H1 (cell line): ENCODE measurements around the gene ADAMTSL2. TPM values are rescaled to one million over a fixed set of nuclear protein-coding genes. Genes with fewer than 3 reads are reported as not detected.

Experiments used
- CTCF ChIA-PET: fragments of 300-600 bp; sonication (Branson Sonifier 250); formaldehyde crosslinking; loops from one replicate; lab custom pipeline; 2021; ENCODE audit not compliant: partially characterized antibody; lab: Charles Lee
- POLR2A ChIA-PET: fragments of 300-600 bp; sonication (Branson Sonifier 250); formaldehyde crosslinking; loops from one replicate; lab custom pipeline; 2021; ENCODE audit warnings: inconsistent platforms; ENCODE audit not compliant: partially characterized antibody; lab: Charles Lee
- DNase-seq, 2 experiments: peaks; one replicate each; pipeline versions ENCODE4 v3.0.0 to v3.0.0-alpha.2; 2010 to 2022; ENCODE audit warnings: low spot score in 2 of 2, low read depth in 1 of 2, mixed read lengths in 1 of 2
- FAIRE-seq: peaks from 2 replicates; lab custom pipeline; 2011; peaks lifted over from hg19 to GRCh38; lab: Jason Lieb, UNC
- H2AFZ ChIP-seq: 2 replicates; pipeline ENCODE4 v1.8.1; 2012; ENCODE audit warnings: low read length, inconsistent platforms
- H2AK5ac ChIP-seq: 2 replicates; pipeline ENCODE4 v1.6.1; 2013; ENCODE audit warnings: low read depth, low read length
- H2BK120ac ChIP-seq: replicated peaks from 2 replicates; pipeline ENCODE3; 2013; ENCODE audit warnings: low read depth, low read length, inconsistent platforms
- H2BK12ac ChIP-seq: 2 replicates; pipeline ENCODE4 v1.6.1; 2013; ENCODE audit warnings: low read depth, low read length
- H2BK15ac ChIP-seq: 2 replicates; pipeline ENCODE4 v1.6.1; 2013; ENCODE audit warnings: low read length
- H2BK20ac ChIP-seq: 2 replicates; pipeline ENCODE4 v1.6.1; 2013; ENCODE audit warnings: low read length
- H2BK5ac ChIP-seq: 2 replicates; pipeline ENCODE4 v1.6.1; 2013; ENCODE audit warnings: low read depth, low read length
- H3K14ac ChIP-seq: 2 replicates; pipeline ENCODE4 v1.6.1; 2013; ENCODE audit warnings: inconsistent platforms; ENCODE audit not compliant: insufficient read length
- H3K18ac ChIP-seq: 2 replicates; pipeline ENCODE4 v1.6.1; 2013; ENCODE audit warnings: low read length; ENCODE audit errors: extremely low read depth
- H3K23ac ChIP-seq: 2 replicates; pipeline ENCODE4 v1.6.1; 2013; ENCODE audit warnings: inconsistent platforms; ENCODE audit not compliant: insufficient read length
- H3K23me2 ChIP-seq: 2 replicates; pipeline ENCODE4 v1.6.1; 2013; ENCODE audit warnings: low read depth, low read length
- H3K27ac ChIP-seq: 2 replicates; pipeline ENCODE4 v1.6.1; 2011; ENCODE audit warnings: low read depth, low read length, inconsistent platforms
- H3K27me3 ChIP-seq, 4 experiments: replicated peaks in 1 of 4; 1 replicate in 1 of 4; 2 replicates in 3 of 4; pipeline versions ENCODE4 v1.6.1 to v1.8.1; 2011 to 2013; ENCODE audit warnings: low read length in 3 of 4, mild to moderate bottlenecking in 3 of 4, inconsistent platforms in 2 of 4, mixed read lengths in 2 of 4, moderate library complexity in 1 of 4; ENCODE audit not compliant: control insufficient read depth in 3 of 4, insufficient read depth in 3 of 4; ENCODE audit errors: extremely low read depth in 1 of 4
- H3K36me3 ChIP-seq, 4 experiments: 2 replicates each; pipeline versions ENCODE4 v1.6.1 to v1.8.1; 2011 to 2013; ENCODE audit warnings: mild to moderate bottlenecking in 4 of 4, low read length in 3 of 4, moderate library complexity in 2 of 4, control low read depth in 1 of 4, inconsistent platforms in 1 of 4; ENCODE audit not compliant: insufficient read depth in 4 of 4, control insufficient read depth in 2 of 4
- H3K4ac ChIP-seq: replicated peaks from 2 replicates; pipeline ENCODE3; 2013; ENCODE audit warnings: low read length, low read depth, mixed read lengths, inconsistent platforms; ENCODE audit not compliant: insufficient read length
- H3K4me1 ChIP-seq, 4 experiments: replicated peaks in 1 of 4; 1 replicate in 1 of 4; 2 replicates in 3 of 4; pipeline versions ENCODE4 v1.6.1 to v1.8.1; 2011 to 2013; ENCODE audit warnings: low read length in 3 of 4, inconsistent platforms in 2 of 4, mixed read lengths in 1 of 4; ENCODE audit not compliant: insufficient read depth in 4 of 4, control insufficient read depth in 3 of 4
- H3K4me2 ChIP-seq, 2 experiments: 2 replicates each; pipeline versions ENCODE4 v1.6.1 to v1.8.1; 2011 to 2013; ENCODE audit warnings: low read depth in 2 of 2, low read length in 2 of 2, control low read depth in 1 of 2, inconsistent platforms in 1 of 2, mild to moderate bottlenecking in 1 of 2; ENCODE audit not compliant: insufficient read depth in 1 of 2
- H3K4me3 ChIP-seq, 4 experiments: fragments of 200-600, 300-600 bp in 1 of 4; sonication (generic), shearing (Covaris generic), sonication (Bioruptor Twin) in 1 of 4; 2 replicates each; pipeline versions ENCODE4 v1.5.1 to v1.8.1; 2011 to 2016; ENCODE audit warnings: low read length in 4 of 4, low read depth in 3 of 4, control low read depth in 2 of 4, inconsistent platforms in 2 of 4, mild to moderate bottlenecking in 2 of 4, mixed read lengths in 1 of 4, moderate library complexity in 1 of 4; ENCODE audit not compliant: insufficient read depth in 2 of 4; ENCODE audit errors: extremely low read depth in 1 of 4
- H3K56ac ChIP-seq: replicated peaks from 2 replicates; pipeline ENCODE3; 2013; ENCODE audit warnings: low read depth, mild to moderate bottlenecking, mixed read lengths, low read length, inconsistent platforms; ENCODE audit not compliant: insufficient read length
- H3K79me1 ChIP-seq: 2 replicates; pipeline ENCODE4 v1.6.1; 2013; ENCODE audit warnings: low read depth, low read length, control low read depth
- H3K79me2 ChIP-seq, 2 experiments: 2 replicates each; pipeline versions ENCODE4 v1.6.1 to v1.8.1; 2012 to 2013; ENCODE audit warnings: low read length in 2 of 2, mild to moderate bottlenecking in 2 of 2, inconsistent platforms in 1 of 2; ENCODE audit not compliant: insufficient read depth in 2 of 2, control insufficient read depth in 1 of 2
- H3K9ac ChIP-seq, 4 experiments: replicated peaks in 1 of 4; 1 replicate in 1 of 4; 2 replicates in 3 of 4; pipeline versions ENCODE4 v1.6.1 to v1.8.1; 2011 to 2013; ENCODE audit warnings: low read depth in 3 of 4, low read length in 3 of 4, control low read depth in 2 of 4, mild to moderate bottlenecking in 2 of 4, moderate library complexity in 2 of 4, inconsistent platforms in 1 of 4; ENCODE audit errors: extremely low read depth in 1 of 4
- H3K9me3 ChIP-seq, 2 experiments: 2 replicates each; pipeline versions ENCODE4 v1.6.1 to v1.8.1; 2012 to 2013; ENCODE audit warnings: mild to moderate bottlenecking in 2 of 2, moderate library complexity in 2 of 2, control low read depth in 1 of 2, inconsistent platforms in 1 of 2, low read depth in 1 of 2, low read length in 1 of 2, mixed read lengths in 1 of 2; ENCODE audit not compliant: insufficient read depth in 2 of 2
- H4K20me1 ChIP-seq, 2 experiments: replicated peaks in 1 of 2; 2 replicates each; pipeline versions ENCODE3 to v1.8.1; 2011 to 2013; ENCODE audit warnings: inconsistent platforms in 2 of 2, low read length in 2 of 2, mild to moderate bottlenecking in 1 of 2; ENCODE audit not compliant: insufficient read depth in 2 of 2, control insufficient read depth in 1 of 2
- H4K5ac ChIP-seq: 2 replicates; pipeline ENCODE4 v1.6.1; 2013; ENCODE audit warnings: low read length, low read depth, mixed read lengths, inconsistent platforms; ENCODE audit not compliant: insufficient read length
- H4K8ac ChIP-seq: 2 replicates; pipeline ENCODE4 v1.8.0; 2013; ENCODE audit warnings: mild to moderate bottlenecking, moderate library complexity, low read length, inconsistent platforms; ENCODE audit not compliant: insufficient read depth; ENCODE audit errors: extremely low read depth
- H4K91ac ChIP-seq: replicated peaks from 2 replicates; pipeline ENCODE3; 2013; ENCODE audit warnings: low read length, mixed read lengths, inconsistent platforms; ENCODE audit not compliant: insufficient read length
- ASH2L ChIP-seq: fragments of 200-600, 300-600 bp; sonication (generic); IDR thresholded peaks from one replicate; pipeline ENCODE4 v1.7.1; 2017; ENCODE audit warnings: low read length
- ATF2 ChIP-seq: IDR thresholded peaks from 2 replicates; pipeline ENCODE4 v1.6.1; 2012; ENCODE audit warnings: low read length, inconsistent platforms
- BRCA1 ChIP-seq: IDR thresholded peaks from 2 replicates; pipeline ENCODE4 v1.6.1; 2012; ENCODE audit warnings: low read depth, low read length, improper control_type of control experiment
- CBX5 ChIP-seq: fragments of 300-800, 300-1000 bp; sonication (generic); IDR thresholded peaks from 2 replicates; pipeline ENCODE4 v1.7.1; 2016; ENCODE audit warnings: antibody characterized with exemption, low read length, low read depth
- CBX8 ChIP-seq: fragments of 300-800, 300-1000 bp; sonication (generic); IDR thresholded peaks from 2 replicates; pipeline ENCODE4 v1.7.1; 2016; ENCODE audit warnings: low read depth, low read length, borderline replicate concordance
- EGR1 ChIP-seq: IDR thresholded peaks from 2 replicates; pipeline ENCODE4 v1.6.1; 2011; ENCODE audit warnings: low read depth, low read length, borderline replicate concordance
- EP300 ChIP-seq, 2 experiments: IDR thresholded peaks; 1 replicate in 1 of 2; 2 replicates in 1 of 2; pipeline ENCODE4 v1.6.1; 2011 to 2012; ENCODE audit warnings: low read depth in 2 of 2, low read length in 2 of 2, mild to moderate bottlenecking in 2 of 2, borderline replicate concordance in 1 of 2, inconsistent platforms in 1 of 2, moderate library complexity in 1 of 2
- RXRA ChIP-seq: IDR thresholded peaks from 2 replicates; pipeline ENCODE4 v1.6.1; 2011; ENCODE audit warnings: low read depth, mild to moderate bottlenecking, low read length, moderate library complexity; ENCODE audit not compliant: insufficient read depth
- SP1 ChIP-seq: IDR thresholded peaks from 2 replicates; pipeline ENCODE4 v1.6.1; 2011; ENCODE audit warnings: low read depth, low read length
- TAF1 ChIP-seq: IDR thresholded peaks from 2 replicates; pipeline ENCODE4 v1.6.1; 2011; ENCODE audit warnings: mild to moderate bottlenecking, low read depth, low read length
- YY1 ChIP-seq: IDR thresholded peaks from 2 replicates; pipeline ENCODE4 v1.6.1; 2011; ENCODE audit warnings: low read depth, mild to moderate bottlenecking, low read length
- WGBS, 2 experiments: shearing (Covaris generic) in 1 of 2; methylation state at CpG; one replicate each; pipeline versions ENCODE4 v1.1.6 to v1.1.7; 2013 to 2015; ENCODE audit warnings: low lambda C conversion rate in 2 of 2, mixed read lengths in 2 of 2, inconsistent platforms in 1 of 2, low coverage in 1 of 2, missing lambda C conversion rate in 1 of 2; ENCODE audit not compliant: insufficient replicate concordance in 2 of 2, insufficient coverage in 1 of 2, insufficient read length in 1 of 2; ENCODE audit errors: extremely low coverage in 1 of 2, missing lambda C conversion rate in 1 of 2; 5-methylcytosine and 5-hydroxymethylcytosine counted together
- polyA plus RNA-seq, 7 experiments: library from polyadenylated mRNA; depleted of rRNA in 3 of 7; stranded (reverse) in 5 of 7; unstranded in 2 of 7; fragments of >200 nt in 5 of 7; fragments of 200-250 nt in 2 of 7; gene quantifications; 1 replicate in 5 of 7; 2 replicates in 1 of 7; 4 replicates in 1 of 7; pipeline versions ENCODE4 v1.2.1 to v1.2.3, GENCODE V29; 2011 to 2013; ENCODE audit warnings: missing spikeins in 2 of 7, mixed read lengths in 2 of 7
- total RNA-seq: library from RNA; stranded (reverse); fragmentation: NEBNext Ultra II Directional; extraction: Animal tissue kit (Norgen Biotek cat#: 25700); gene quantifications from 2 replicates; pipeline ENCODE4 v1.2.1, GENCODE V29; 2021

The ADAMTSL2 gene
- total and polyA plus RNA-seq, 2 of the 8 experiments (the other 6 are each of a cell fraction or from before 2014, with no cell fraction given): 0.74 to 0.76 TPM

DNA sequence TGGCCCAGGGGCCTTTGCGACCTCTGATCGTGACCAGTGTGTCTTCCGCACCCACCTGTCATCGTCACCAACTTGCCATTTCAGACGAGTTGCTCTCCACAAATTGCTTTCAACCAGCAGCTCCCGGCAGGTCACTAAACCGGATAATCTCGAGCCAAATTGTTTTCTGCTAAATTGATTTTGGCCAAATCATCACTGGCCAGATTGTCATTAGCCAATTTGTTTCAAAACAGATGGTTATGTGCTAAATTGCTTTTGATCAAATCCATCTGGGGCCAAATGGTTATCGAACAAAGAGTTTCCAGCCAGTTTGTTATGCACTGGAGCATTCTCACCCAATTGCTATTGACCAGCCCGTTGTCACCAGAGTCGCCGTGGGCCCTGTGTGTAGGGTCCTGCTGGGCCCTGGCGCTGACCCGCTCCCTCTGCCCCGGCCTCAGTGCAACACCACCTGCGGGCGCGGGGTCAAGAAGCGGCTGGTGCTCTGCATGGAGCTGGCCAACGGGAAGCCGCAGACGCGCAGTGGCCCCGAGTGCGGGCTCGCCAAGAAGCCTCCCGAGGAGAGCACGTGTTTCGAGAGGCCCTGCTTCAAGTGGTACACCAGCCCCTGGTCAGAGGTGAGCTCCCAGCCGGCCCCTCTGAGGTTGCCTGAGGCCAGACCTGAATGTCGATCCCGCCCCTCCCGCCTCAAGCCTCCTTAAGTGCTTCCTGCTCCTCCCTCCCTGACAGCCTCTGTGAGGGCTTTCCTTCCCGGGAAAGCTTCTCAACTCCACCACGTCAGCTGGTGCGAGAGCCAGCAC is 35.6 kb downstream of the ADAMTSL2 start:
- Histone ChIP-seq H3K79me2 (no peaks in the 10 kb centered on the region), H3K27me3 (no peaks in the 10 kb centered on the region), H3K4me2 (no peak overlapping the region), H4K20me1 (no peaks in the 10 kb centered on the region), H3K4me1 (peaks cover 0 to 2% (median 0%) of the 10 kb centered on the region in 4 experiments; a peak in 1 of 7 replicates), H3K4ac (no peak overlapping the region), H2BK5ac (no peak overlapping the region), H3K9ac (no peak overlapping the region), H4K91ac (no peak overlapping the region), H2AFZ (no peak overlapping the region), H4K8ac (no peak overlapping the region), H4K5ac (no peak overlapping the region), H2BK20ac (no peak overlapping the region), H3K18ac (no peak overlapping the region), H3K27ac (no peak overlapping the region; the same call in 1 of the 2 replicates), H3K56ac (no peak overlapping the region), H3K9me3 (no peaks in the 10 kb centered on the region), H3K4me3 (no peak overlapping the region), H3K79me1 (no peaks in the 10 kb centered on the region), H3K23me2 (no peaks in the 10 kb centered on the region), H3K36me3 (no peaks in the 10 kb centered on the region), H2BK120ac (no peak overlapping the region), H3K14ac (no peak overlapping the region), H3K23ac (no peak overlapping the region), H2BK12ac (no peak overlapping the region), H2AK5ac (no peak overlapping the region), H2BK15ac (no peak overlapping the region)
- no peak for DNase-seq
- FAIRE-seq: no peak
- CTCF ChIA-PET: interaction anchor here (1.2 to 1.8 kb wide), 3 partner anchors 10 to 15 kb away, joined by 3 to 4 read pairs (median 3); no protein-coding TSS in a partner anchor
- POLR2A ChIA-PET: interaction anchor here (1.1 kb wide), 2 partner anchors 17 to 19 kb away, joined by 3 read pairs; no protein-coding TSS in a partner anchor
- 91% methylated on average over 31 of the region's 36 CpGs; no CpG with 5 or more reads in 1 of the 2 experiments for WGBS, 2 experiments
- TF ChIP-seq EP300 (IDR thresholded peaks at IDR 0.05; ENCODE audit: borderline replicate concordance in 1 of 2, low read depth in 2 of 2, low read length in 2 of 2): no peak
- TF ChIP-seq CBX8: no peak
- TF ChIP-seq SP1: no peak
- TF ChIP-seq ASH2L: no peak
- TF ChIP-seq RXRA: no peak
- no peak for TF ChIP-seq YY1
- no peak for TF ChIP-seq ATF2
- TF ChIP-seq EGR1: no peak
- no peak for TF ChIP-seq BRCA1
- no peak for TF ChIP-seq TAF1
- TF ChIP-seq CBX5: no peak
